K562 (cell line): Measurements from ENCODE around the gene USP13.

Source experiments
- ZBED1 ChIP-seq: IDR thresholded peaks from 2 replicates; pipeline ENCODE4 v1.6.1; 2014
- ZNF274 ChIP-seq: IDR thresholded peaks from 2 replicates; pipeline ENCODE4 v1.6.1; 2011; ENCODE audit warnings: low read depth, mild to moderate bottlenecking, low read length, moderate library complexity, borderline replicate concordance

DNA sequence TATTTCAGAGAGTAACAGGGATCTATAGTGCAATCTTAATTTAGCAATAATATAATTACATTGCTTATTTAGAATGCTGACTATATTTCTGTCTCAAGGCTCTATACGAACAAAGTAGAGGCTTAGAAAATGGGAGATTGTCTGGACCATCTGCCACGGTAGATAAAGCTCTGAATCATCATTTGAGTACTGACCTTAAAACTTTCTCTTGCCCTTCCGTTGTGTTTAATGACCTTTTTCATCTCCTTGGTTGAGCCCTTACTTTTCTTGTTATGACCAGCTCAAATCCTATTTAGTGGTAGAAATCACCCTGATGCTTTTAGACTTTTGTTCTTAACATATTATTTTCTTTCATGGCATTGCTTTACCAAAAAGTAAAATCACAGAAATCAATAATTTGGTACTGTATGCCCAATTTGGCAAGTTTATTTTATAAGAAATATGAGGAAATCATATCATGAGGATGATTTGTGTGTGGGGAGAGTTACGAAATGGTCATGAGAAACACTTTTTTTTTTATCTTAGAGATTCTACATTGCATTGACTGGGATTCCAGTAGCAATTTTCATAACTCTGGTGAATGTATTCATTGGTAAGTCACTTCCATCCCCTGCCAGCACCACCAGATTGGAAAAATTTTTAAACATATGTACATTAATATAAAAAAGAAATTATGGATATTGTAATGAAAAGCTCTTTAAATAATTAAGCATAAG, 37.2 kb upstream of the USP13 start:
- TF ChIP-seq ZBED1 (no peak), ZNF274 (no peak)
